Measurements from ENCODE around the gene DNLZ. TPM values are rescaled to one million over a fixed set of nuclear protein-coding genes. Genes with fewer than 3 reads are reported as not detected.

The DNLZ gene
- total and polyA plus RNA-seq, 8 donors = 4.2 to 18.8 (median 8.8) TPM

DNA sequence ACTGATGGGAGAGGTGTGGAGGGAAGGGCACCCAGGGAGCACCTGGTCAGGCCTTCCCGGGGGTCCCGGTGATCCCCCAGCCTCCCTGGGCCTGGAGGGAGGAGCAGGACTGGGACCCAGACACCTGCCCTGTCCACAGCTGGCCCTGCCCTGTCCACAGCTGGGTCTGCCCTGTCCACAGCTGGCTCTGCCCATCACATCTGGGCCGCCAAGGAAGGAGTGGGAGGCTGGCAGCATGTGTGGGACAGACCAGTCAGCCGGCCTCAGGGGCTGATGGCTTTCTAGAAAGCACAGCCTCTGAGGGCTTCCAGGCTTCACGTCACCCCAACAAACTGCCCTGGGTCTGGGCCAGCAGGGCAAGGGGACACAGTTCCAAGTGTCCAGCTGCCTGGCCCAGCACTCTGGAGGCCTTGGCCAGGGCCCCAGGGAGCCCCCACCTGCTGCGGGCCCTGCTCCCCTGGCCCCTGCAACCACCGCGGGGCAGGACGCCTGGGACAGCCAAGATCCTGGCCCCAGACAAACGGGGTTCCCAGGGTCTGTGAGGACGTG lies 12.2 kb downstream of the DNLZ start:
- ATAC-seq = no peak
- no peaks in the 10 kb centered on the region for H3K27me3 ChIP-seq
- no peaks in the 10 kb centered on the region for H3K9me3 ChIP-seq
- H3K4me3 ChIP-seq = no peak overlapping the region
- peaks cover 0 to 7% of the 10 kb centered on the region in 2 donors for H3K4me1 ChIP-seq
- no peak overlapping the region for H3K27ac ChIP-seq
- TF ChIP-seq, protein P1, sequence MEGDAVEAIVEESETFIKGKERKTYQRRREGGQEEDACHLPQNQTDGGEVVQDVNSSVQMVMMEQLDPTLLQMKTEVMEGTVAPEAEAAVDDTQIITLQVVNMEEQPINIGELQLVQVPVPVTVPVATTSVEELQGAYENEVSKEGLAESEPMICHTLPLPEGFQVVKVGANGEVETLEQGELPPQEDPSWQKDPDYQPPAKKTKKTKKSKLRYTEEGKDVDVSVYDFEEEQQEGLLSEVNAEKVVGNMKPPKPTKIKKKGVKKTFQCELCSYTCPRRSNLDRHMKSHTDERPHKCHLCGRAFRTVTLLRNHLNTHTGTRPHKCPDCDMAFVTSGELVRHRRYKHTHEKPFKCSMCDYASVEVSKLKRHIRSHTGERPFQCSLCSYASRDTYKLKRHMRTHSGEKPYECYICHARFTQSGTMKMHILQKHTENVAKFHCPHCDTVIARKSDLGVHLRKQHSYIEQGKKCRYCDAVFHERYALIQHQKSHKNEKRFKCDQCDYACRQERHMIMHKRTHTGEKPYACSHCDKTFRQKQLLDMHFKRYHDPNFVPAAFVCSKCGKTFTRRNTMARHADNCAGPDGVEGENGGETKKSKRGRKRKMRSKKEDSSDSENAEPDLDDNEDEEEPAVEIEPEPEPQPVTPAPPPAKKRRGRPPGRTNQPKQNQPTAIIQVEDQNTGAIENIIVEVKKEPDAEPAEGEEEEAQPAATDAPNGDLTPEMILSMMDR (IDR thresholded peaks at IDR 0.05) = no peak
- DNase-seq = no peak
- intact Hi-C loops (cut with DNase I) = no loop called here
- peaks cover 0 to 2% of the 10 kb centered on the region in 2 donors for H3K36me3 ChIP-seq

DNA sequence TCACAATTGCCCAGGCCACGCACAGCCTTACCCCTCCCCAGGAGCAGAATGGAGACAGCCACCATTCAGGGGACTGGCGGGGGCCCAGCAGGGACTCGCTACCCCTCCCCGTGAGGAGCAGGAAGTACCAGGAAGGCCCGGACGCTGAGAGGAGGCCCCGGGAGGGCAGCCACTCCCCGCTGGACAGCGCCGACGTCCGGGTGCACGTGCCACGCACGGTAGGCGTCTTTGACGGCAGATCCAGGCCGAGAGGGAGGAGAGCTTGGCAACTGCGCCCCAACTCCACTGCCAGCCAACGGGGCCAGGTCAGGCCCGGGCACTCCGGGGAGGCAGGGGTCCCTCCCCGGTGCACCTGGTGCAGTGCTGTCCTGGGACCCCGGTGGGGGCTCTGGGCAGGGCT lies 14.0 kb downstream of the DNLZ start:
- intact Hi-C loops (cut with DNase I) = no loop called here
- no peak overlapping the region for H3K4me3 ChIP-seq
- TF ChIP-seq, protein P1 (IDR thresholded peaks at IDR 0.05) = no peak

DNA sequence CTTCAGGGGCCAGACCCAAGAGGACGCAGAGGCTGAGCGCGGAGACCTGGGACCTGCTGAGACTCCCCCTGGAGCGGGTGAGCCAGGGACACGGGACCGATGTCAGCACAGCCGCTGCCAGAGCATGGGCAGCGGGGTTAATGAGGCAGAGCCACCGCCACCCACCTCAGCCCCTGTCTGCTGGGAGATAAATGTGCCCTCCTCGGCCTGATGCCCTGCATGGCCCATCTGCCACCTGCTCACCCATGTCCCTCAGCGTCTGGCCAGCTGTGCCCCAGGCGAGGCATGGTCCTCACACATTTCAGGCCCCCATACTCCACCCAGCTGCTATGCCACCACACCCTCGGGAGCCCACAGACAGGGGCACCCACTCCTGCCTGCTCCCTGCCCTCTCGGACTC lies 14.9 kb downstream of the DNLZ start:
- no peak overlapping the region for H3K27ac ChIP-seq
- no peaks in the 10 kb centered on the region for H3K36me3 ChIP-seq
- intact Hi-C loops (cut with DNase I) = no loop called here
- DNase-seq (no peak), ATAC-seq (no peak)
- no peaks in the 10 kb centered on the region for H3K27me3 ChIP-seq
- H3K9me3 ChIP-seq = no peaks in the 10 kb centered on the region
- no peak overlapping the region for H3K4me3 ChIP-seq
- TF ChIP-seq, protein P1 (IDR thresholded peaks at IDR 0.05) = no peak
- peaks cover 10 to 14% of the 10 kb centered on the region in 2 donors for H3K4me1 ChIP-seq

More for the DNA sequence above, 14.0 kb downstream of the DNLZ start:
- DNase-seq = no peak
- no peak overlapping the region for H3K27ac ChIP-seq
- H3K27me3 ChIP-seq = no peaks in the 10 kb centered on the region
- no peak for ATAC-seq
- H3K4me1 ChIP-seq = peaks cover 10 to 14% of the 10 kb centered on the region in 2 donors
- H3K9me3 ChIP-seq = no peaks in the 10 kb centered on the region
- H3K36me3 ChIP-seq = no peaks in the 10 kb centered on the region

DNA sequence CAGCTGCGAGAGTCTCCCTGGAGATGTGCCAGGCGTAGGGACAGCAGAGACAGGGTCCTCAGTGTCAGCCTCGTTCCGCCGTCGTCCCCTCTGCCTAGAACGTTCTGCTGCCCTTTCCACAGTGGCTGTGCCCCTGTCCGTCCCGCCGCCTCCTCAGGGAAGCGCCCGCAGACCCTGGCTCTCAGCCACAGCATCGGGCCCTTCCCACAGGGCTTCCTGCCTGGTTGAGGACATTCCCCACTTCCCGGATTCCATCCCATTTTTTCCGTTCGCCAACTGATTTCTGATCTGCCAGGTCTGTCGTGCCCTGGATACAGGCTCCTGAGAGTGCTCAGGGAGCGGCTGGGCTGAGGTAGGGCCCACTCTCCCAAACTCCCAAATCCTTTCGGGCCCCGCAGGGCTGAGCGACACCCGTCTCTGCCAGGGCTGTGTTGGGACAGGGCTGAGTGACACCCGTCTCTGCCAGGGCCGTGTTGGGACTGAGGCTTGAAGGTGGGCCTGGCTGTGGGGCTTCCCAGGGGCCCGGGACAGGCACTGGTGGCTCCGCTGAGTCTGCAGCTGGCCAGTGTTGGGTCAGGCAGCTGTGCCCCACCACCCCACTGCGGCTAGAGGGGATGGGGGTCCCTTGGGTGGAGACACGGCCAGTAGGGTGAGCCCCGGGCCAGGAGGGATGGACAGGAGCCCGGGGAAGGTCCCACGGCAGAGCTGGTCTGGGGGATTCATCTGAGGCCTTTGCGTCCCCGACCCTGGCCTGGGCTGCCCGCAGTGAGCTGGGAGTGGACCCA lies 15.9 kb downstream of the DNLZ start:
- H3K4me3 ChIP-seq = no peak overlapping the region
- H3K27ac ChIP-seq = no peak overlapping the region
- DNase-seq = no peak
- peaks cover 15 to 20% of the 10 kb centered on the region in 2 donors for H3K4me1 ChIP-seq
- no peaks in the 10 kb centered on the region for H3K36me3 ChIP-seq
- no peaks in the 10 kb centered on the region for H3K27me3 ChIP-seq
- ATAC-seq = no peak
- TF ChIP-seq, protein P1 (IDR thresholded peaks at IDR 0.05) = no peak
- no peaks in the 10 kb centered on the region for H3K9me3 ChIP-seq
- intact Hi-C loops (cut with DNase I) = no loop called here

DNA sequence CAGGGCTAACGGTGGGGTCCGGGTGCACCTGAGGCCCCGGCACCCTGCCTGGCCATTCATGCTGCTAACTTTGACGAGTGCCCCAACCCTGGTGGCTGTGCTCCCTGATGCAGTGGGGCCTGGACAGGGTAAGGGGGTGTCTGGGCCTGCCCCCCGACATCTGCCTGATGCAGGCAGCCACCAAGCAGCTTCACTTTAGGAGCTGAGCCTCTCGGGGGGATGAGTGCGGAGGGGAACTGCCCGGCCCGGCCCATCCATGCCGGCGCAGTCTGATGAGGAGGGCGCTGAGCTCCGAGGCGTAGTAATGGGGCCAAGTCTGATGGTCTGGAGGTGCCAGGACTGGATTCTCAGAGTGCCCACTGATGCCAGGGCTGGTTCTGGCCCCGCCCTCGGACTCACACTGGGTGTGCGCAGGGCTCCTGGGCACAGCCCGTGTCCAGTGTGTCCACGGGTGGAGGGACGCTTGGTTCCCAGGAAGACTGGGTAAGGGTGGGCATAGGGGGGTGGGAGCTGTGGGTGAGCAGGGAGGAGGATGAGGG lies 16.5 kb downstream of the DNLZ start:
- intact Hi-C loops (cut with DNase I) = no loop called here
- TF ChIP-seq, protein P1 (IDR thresholded peaks at IDR 0.05) = no peak
- Histone ChIP-seq H3K27ac (no peak overlapping the region), H3K4me1 (peaks cover 16 to 27% of the 10 kb centered on the region in 2 donors), H3K9me3 (no peaks in the 10 kb centered on the region), H3K27me3 (no peaks in the 10 kb centered on the region), H3K36me3 (no peaks in the 10 kb centered on the region), H3K4me3 (no peak overlapping the region)
- ATAC-seq (no peak), DNase-seq (no peak)
